Type B pancreatic cell (in vitro differentiated cells): ENCODE results near the gene KCTD2. TPM values are rescaled to one million over a fixed set of nuclear protein-coding genes. Genes with fewer than 3 reads are reported as not detected.

Source experiments
- DNase-seq: peaks from one replicate; pipeline ENCODE4 v3.0.0; 2021; ENCODE audit warnings: mixed read lengths; ENCODE audit not compliant: unreplicated experiment; ENCODE audit errors: extremely low spot score
- H3K27ac Mint-ChIP-seq: 2 replicates; pipeline ENCODE4 v1.8.0; 2021; ENCODE audit warnings: mild to moderate bottlenecking, mixed read lengths
- H3K27me3 Mint-ChIP-seq: 2 replicates; pipeline ENCODE4 v1.8.0; 2021; ENCODE audit warnings: mixed read lengths
- H3K36me3 Mint-ChIP-seq: 2 replicates; pipeline ENCODE4 v1.8.0; 2021; ENCODE audit warnings: mixed read lengths
- H3K4me1 Mint-ChIP-seq: one replicate; pipeline ENCODE4 v1.8.0; 2021; ENCODE audit warnings: mixed read lengths; ENCODE audit not compliant: unreplicated experiment
- H3K4me3 Mint-ChIP-seq: 2 replicates; pipeline ENCODE4 v1.8.0; 2021; ENCODE audit warnings: mild to moderate bottlenecking, mixed read lengths
- H3K9me3 Mint-ChIP-seq: 2 replicates; pipeline ENCODE4 v1.8.0; 2021; ENCODE audit warnings: mixed read lengths
- CTCF ChIP-seq: fragments of 200-600 bp; sonication (generic); conservative IDR thresholded peaks from 2 replicates; pipeline ENCODE4 v1.5.0; 2021; ENCODE audit warnings: antibody characterized with exemption, mild to moderate bottlenecking
- long read RNA-seq: library from polyadenylated mRNA; unstranded; transcript quantifications from one replicate; pipeline ENCODE4 v2.0.0, GENCODE V29; 2020
- total RNA-seq: library from RNA; stranded (reverse); gene quantifications from 2 replicates; pipeline ENCODE4 v1.2.1, GENCODE V29; 2021; ENCODE audit warnings: low replicate concordance

KCTD2 gene
- 22.3 and 26.1 TPM in 2 replicates for total RNA-seq
- long read RNA-seq, partial matches to known transcripts, result 0 of 10 reads
- long read RNA-seq, other reads (novel, unspliced or antisense), result 9 of 10 reads

- H3K4me1 Mint-ChIP-seq, result peaks cover 30% of the 10 kb centered on the region
- H3K9me3 Mint-ChIP-seq, result no peaks in the 10 kb centered on the region
- peaks cover 2% of the 10 kb centered on the region for H3K36me3 Mint-ChIP-seq
- H3K4me3 Mint-ChIP-seq, result peak within 1 kb of the TSS; percentile 99
- TF ChIP-seq CTCF, result no peak
- DNase-seq, result peak; percentile 96
- H3K27me3 Mint-ChIP-seq, result no peaks in the 10 kb centered on the region
- H3K27ac Mint-ChIP-seq, result peak within 1 kb of the TSS; percentile 98
These were observed at the start of gene KCTD2, which contains the start of gene ATP5PD for GRCh38 chr17:75046407-75047289. TSS of gene KCTD2 (plus strand) at chr17:75047225. CDS start at chr17:75047251, 26 bp downstream. TSS of gene ATP5PD (minus strand) at chr17:75046969. CDS start at chr17:75042650, 4,319 bp downstream.

- no peak for DNase-seq
- H3K36me3 Mint-ChIP-seq, result peaks cover 15% of the 10 kb centered on the region
- TF ChIP-seq CTCF, result no peak
- H3K27ac Mint-ChIP-seq, result peak overlapping the region; percentile 72
- H3K9me3 Mint-ChIP-seq, result no peaks in the 10 kb centered on the region
- no peak overlapping the region for H3K4me3 Mint-ChIP-seq
- peaks cover 4% of the 10 kb centered on the region for H3K4me1 Mint-ChIP-seq
- H3K27me3 Mint-ChIP-seq, result no peaks in the 10 kb centered on the region
These were observed 48.2 kb upstream of the KCTD2 start for GRCh38 chr17:74998783-74999182.

GRCh38 chr17:74999523-74999922, 47.5 kb upstream of the KCTD2 start:
- no peak for DNase-seq
- no peaks in the 10 kb centered on the region for H3K9me3 Mint-ChIP-seq
- no peaks in the 10 kb centered on the region for H3K27me3 Mint-ChIP-seq
- H3K4me3 Mint-ChIP-seq, result no peak overlapping the region
- peaks cover 4% of the 10 kb centered on the region for H3K4me1 Mint-ChIP-seq
- H3K27ac Mint-ChIP-seq, result no peak overlapping the region
- TF ChIP-seq CTCF, result no peak
- peaks cover 12% of the 10 kb centered on the region for H3K36me3 Mint-ChIP-seq

GRCh38 chr17:75001915-75002843, 44.8 kb upstream of the KCTD2 start:
- Mint-ChIP-seq H3K4me3 (no peak overlapping the region), H3K27me3 (no peaks in the 10 kb centered on the region), H3K27ac (no peak overlapping the region), H3K36me3 (peaks cover 16% of the 10 kb centered on the region), H3K9me3 (no peaks in the 10 kb centered on the region), H3K4me1 (peaks cover 4% of the 10 kb centered on the region)
- TF ChIP-seq CTCF, result no peak
- DNase-seq, result no peak
